Gastroesophageal sphincter (tissue), 3 donors: ENCODE data around the gene PCSK5.

ENCODE experiments used
- POLR2A ChIP-seq, 2 donors: fragments of 450-650 bp; IDR thresholded peaks; one replicate each; pipeline ENCODE4 v1.6.1; 2017; ENCODE audit warnings: antibody characterized with exemption in 2 of 2, mild to moderate bottlenecking in 2 of 2, moderate library complexity in 1 of 2
- TF ChIP-seq, protein P1 (sequence below), 4 experiments: fragments of 200-600 bp in 2 of 4; fragments of 450-650 bp in 2 of 4; sonication (generic) in 1 of 4; IDR thresholded peaks; one replicate each; pipeline ENCODE4 v1.5.1; 2017 to 2019; ENCODE audit warnings: antibody characterized with exemption in 4 of 4, mild to moderate bottlenecking in 2 of 4, moderate library complexity in 2 of 4

- TF ChIP-seq, protein P1, sequence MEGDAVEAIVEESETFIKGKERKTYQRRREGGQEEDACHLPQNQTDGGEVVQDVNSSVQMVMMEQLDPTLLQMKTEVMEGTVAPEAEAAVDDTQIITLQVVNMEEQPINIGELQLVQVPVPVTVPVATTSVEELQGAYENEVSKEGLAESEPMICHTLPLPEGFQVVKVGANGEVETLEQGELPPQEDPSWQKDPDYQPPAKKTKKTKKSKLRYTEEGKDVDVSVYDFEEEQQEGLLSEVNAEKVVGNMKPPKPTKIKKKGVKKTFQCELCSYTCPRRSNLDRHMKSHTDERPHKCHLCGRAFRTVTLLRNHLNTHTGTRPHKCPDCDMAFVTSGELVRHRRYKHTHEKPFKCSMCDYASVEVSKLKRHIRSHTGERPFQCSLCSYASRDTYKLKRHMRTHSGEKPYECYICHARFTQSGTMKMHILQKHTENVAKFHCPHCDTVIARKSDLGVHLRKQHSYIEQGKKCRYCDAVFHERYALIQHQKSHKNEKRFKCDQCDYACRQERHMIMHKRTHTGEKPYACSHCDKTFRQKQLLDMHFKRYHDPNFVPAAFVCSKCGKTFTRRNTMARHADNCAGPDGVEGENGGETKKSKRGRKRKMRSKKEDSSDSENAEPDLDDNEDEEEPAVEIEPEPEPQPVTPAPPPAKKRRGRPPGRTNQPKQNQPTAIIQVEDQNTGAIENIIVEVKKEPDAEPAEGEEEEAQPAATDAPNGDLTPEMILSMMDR (IDR thresholded peaks at IDR 0.05) = no peak
- no peak for TF ChIP-seq POLR2A (IDR thresholded peaks at IDR 0.05)
These were observed 217.0 kb downstream of the PCSK5 start for GRCh38 chr9:76107482-76107881.
